ENCODE data around the gene SMC1A.

The SMC1A gene

DNA sequence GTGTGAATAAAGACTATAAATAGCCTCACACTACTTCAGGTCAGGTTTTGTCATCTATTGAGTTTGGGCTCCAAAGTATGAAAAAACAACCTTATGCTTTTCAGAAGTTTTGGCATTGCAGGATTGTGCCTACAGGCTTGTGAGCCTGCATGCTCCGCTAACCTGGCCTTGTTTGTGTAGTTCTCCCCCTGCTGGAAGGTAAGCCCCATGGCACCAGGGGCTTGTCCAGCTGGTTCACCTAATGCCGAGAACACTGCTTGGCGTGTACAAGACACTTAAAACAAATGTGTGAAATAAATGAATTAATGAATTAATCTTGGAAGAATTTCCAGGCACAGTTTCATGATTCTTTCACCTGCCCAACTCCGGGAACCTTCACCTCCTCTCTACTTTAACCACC lies 13.5 kb upstream of the SMC1A start:
- Histone ChIP-seq H3K27ac (ENCODE audit: low read depth, low read length) (no peak overlapping the region), H3K27me3 (ENCODE audit: insufficient read depth, low read length) (no peaks in the 10 kb centered on the region), H3K4me1 (ENCODE audit: control insufficient read depth in 1 of 2, insufficient read depth in 2 of 2, low read length in 2 of 2) (peaks cover 5 to 6% of the 10 kb centered on the region in 2 experiments), H4K91ac (ENCODE audit: low read depth, low read length) (no peak overlapping the region), H2BK120ac (ENCODE audit: insufficient read depth, low read length, poor library complexity) (no peak overlapping the region), H3K4ac (ENCODE audit: low read depth, low read length) (no peak overlapping the region), H3K9me3 (ENCODE audit: insufficient read depth, low read depth, low read length) (no peaks in the 10 kb centered on the region), H3K14ac (ENCODE audit: low read length) (no peak overlapping the region), H3K79me1 (ENCODE audit: low read length) (no peaks in the 10 kb centered on the region), H2BK12ac (ENCODE audit: low read length) (no peak overlapping the region), H2AK5ac (ENCODE audit: low read length) (no peak overlapping the region), H4K12ac (ENCODE audit: low read depth, low read length) (no peak overlapping the region), H3K4me2 (ENCODE audit: low read length) (no peak overlapping the region), H2AFZ (ENCODE audit: insufficient read depth, low read length, poor library complexity) (no peak overlapping the region), H3K4me3 (ENCODE audit: low read depth, low read length) (no peak overlapping the region), H4K8ac (ENCODE audit: low read depth, low read length) (no peak overlapping the region), H3K23ac (ENCODE audit: low read length) (no peak overlapping the region), H3K9ac (ENCODE audit: low read length) (no peak overlapping the region), H3K18ac (ENCODE audit: low read length) (no peak overlapping the region), H3K36me3 (ENCODE audit: control insufficient read depth in 1 of 2, insufficient read depth in 2 of 2, low read length in 2 of 2) (peaks cover 10 to 12% of the 10 kb centered on the region in 2 experiments), H2BK5ac (ENCODE audit: low read depth, low read length, poor library complexity) (no peak overlapping the region), H3K79me2 (ENCODE audit: control insufficient read depth, insufficient read depth, low read length, poor library complexity) (peaks cover 4% of the 10 kb centered on the region)
- peak; percentile 50 to 90 for DNase-seq
- no CpG with 5 or more reads among the region's 4 CpGs for WGBS (ENCODE audit: extremely low coverage, insufficient coverage, insufficient read length)

DNA sequence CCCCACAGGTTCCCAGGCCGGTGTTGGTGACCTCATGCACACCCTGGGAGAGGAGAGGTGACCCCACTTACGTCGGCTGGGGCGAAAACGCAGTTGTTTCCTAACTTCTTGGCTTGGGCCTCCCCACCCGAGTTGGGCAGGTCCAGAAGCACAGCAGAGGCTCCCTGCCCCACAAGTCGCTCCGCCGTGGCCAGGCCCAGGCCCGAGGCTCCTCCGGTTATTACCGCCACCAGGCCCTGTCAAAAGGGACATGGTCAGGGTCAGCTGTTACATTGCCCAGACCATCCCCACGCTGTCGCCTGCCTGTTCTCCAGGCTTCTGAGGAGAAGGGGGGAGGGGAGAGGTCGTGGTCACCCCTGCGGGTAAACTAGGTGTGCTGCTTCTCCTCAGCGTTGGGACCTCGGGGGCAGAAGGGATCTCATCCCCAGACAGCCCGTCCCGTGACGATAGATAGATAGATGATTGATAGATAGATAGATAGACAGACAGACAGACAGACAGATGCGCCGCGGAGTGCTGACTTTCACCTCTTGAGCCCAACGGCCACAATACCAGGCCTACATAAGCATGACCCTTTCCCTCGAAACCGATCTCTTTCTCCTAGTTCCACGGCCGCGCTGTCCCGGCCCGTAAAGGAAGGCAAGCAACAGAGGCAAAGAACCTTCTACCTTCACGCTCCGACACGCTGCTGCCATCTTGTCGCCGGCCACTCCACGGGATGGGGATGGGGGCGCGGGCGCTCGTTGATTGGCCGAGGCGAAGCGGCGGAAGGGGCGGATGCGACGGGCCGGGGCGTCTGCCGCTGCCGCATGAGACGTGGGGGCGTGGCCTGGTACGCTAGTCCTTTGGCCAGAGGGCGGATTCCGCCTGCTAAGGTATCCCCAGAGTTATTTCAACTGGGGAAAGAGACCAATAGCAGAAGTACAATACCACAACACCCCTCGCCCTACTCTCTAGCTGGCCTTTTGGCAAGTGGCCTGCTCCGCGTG lies 11.5 kb upstream of the SMC1A start, which contains the start of gene HSD17B10:
Gene HSD17B10, minus strand, starts transcription at position 720 of the 989 bp plus-strand sequence. Its CDS starts 25 bp downstream, at position 695.
- Histone ChIP-seq H3K9me3 (ENCODE audit: insufficient read depth, low read depth, low read length) (no peaks in the 10 kb centered on the region), H4K91ac (ENCODE audit: low read depth, low read length) (peak within 1 kb of the TSS; percentile 34), H3K79me1 (ENCODE audit: low read length) (no peaks in the 10 kb centered on the region)

DNA sequence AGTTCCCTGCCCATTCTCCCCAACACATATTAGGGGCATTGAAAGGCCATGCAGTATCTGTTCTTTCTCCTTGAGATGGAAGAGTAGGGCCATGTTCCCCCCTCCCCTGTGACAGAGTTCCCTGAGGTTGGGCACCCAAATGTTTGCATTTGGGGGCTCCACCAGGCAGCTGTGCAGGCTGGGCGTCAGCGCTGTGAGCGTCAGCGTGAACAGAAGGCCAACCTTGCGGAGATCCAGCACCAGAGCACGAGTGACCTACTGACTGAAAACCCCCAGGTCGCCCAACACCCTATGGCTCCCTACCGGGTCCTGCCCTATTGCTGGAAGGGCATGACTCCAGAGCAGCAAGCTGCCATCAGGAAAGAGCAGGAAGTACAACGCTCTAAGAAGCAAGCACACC lies 7.8 kb upstream of the SMC1A start:
- no peak overlapping the region for H2AK5ac ChIP-seq (ENCODE audit: low read length)
- peaks cover 12 to 25% of the 10 kb centered on the region in 2 experiments for H3K36me3 ChIP-seq (ENCODE audit: control insufficient read depth in 1 of 2, insufficient read depth in 2 of 2, low read length in 2 of 2)
- no peak overlapping the region for H3K4me2 ChIP-seq (ENCODE audit: low read length)
- no peak overlapping the region for H4K8ac ChIP-seq (ENCODE audit: low read depth, low read length)
- H3K18ac ChIP-seq (ENCODE audit: low read length) = no peak overlapping the region
- H2BK120ac ChIP-seq (ENCODE audit: insufficient read depth, low read length, poor library complexity) = no peak overlapping the region
- H3K79me2 ChIP-seq (ENCODE audit: control insufficient read depth, insufficient read depth, low read length, poor library complexity) = peaks cover 4% of the 10 kb centered on the region
- no peak overlapping the region for H2BK5ac ChIP-seq (ENCODE audit: low read depth, low read length, poor library complexity)
- no peak overlapping the region for H4K91ac ChIP-seq (ENCODE audit: low read depth, low read length)
- H3K9ac ChIP-seq (ENCODE audit: low read length) = no peak overlapping the region
- no peaks in the 10 kb centered on the region for H3K79me1 ChIP-seq (ENCODE audit: low read length)
- H3K14ac ChIP-seq (ENCODE audit: low read length) = no peak overlapping the region
- no peak overlapping the region for H3K4me3 ChIP-seq (ENCODE audit: low read depth, low read length)
- peaks cover 4 to 5% of the 10 kb centered on the region in 2 experiments for H3K4me1 ChIP-seq (ENCODE audit: control insufficient read depth in 1 of 2, insufficient read depth in 2 of 2, low read length in 2 of 2)
- WGBS (ENCODE audit: extremely low coverage, insufficient coverage, insufficient read length) = no CpG with 5 or more reads among the region's 9 CpGs
- no peak overlapping the region for H3K4ac ChIP-seq (ENCODE audit: low read depth, low read length)
- no peak overlapping the region for H2BK12ac ChIP-seq (ENCODE audit: low read length)
- DNase-seq = no peak
- no peak overlapping the region for H2AFZ ChIP-seq (ENCODE audit: insufficient read depth, low read length, poor library complexity)
- no peak overlapping the region for H3K27ac ChIP-seq (ENCODE audit: low read depth, low read length)
- H3K9me3 ChIP-seq (ENCODE audit: insufficient read depth, low read depth, low read length) = no peaks in the 10 kb centered on the region
- H4K12ac ChIP-seq (ENCODE audit: low read depth, low read length) = no peak overlapping the region
- no peaks in the 10 kb centered on the region for H3K27me3 ChIP-seq (ENCODE audit: insufficient read depth, low read length)
- no peak overlapping the region for H3K23ac ChIP-seq (ENCODE audit: low read length)

More for the DNA sequence above, 11.5 kb upstream of the SMC1A start, which contains the start of gene HSD17B10:
- no peak within 1 kb of the TSS for H2AK5ac ChIP-seq (ENCODE audit: low read length)
- no peak within 1 kb of the TSS for H3K23ac ChIP-seq (ENCODE audit: low read length)
- no peak within 1 kb of the TSS for H2BK12ac ChIP-seq (ENCODE audit: low read length)
- peaks cover 12 to 25% of the 10 kb centered on the region in 2 experiments for H3K36me3 ChIP-seq (ENCODE audit: control insufficient read depth in 1 of 2, insufficient read depth in 2 of 2, low read length in 2 of 2)
- no peak within 1 kb of the TSS for H2BK120ac ChIP-seq (ENCODE audit: insufficient read depth, low read length, poor library complexity)
- peaks cover 4 to 5% of the 10 kb centered on the region in 2 experiments for H3K4me1 ChIP-seq (ENCODE audit: control insufficient read depth in 1 of 2, insufficient read depth in 2 of 2, low read length in 2 of 2)
- H4K12ac ChIP-seq (ENCODE audit: low read depth, low read length) = peak within 1 kb of the TSS; percentile 84
- no peaks in the 10 kb centered on the region for H3K27me3 ChIP-seq (ENCODE audit: insufficient read depth, low read length)
- no peak within 1 kb of the TSS for H3K14ac ChIP-seq (ENCODE audit: low read length)
- no peak within 1 kb of the TSS for H3K4ac ChIP-seq (ENCODE audit: low read depth, low read length)
- H3K27ac ChIP-seq (ENCODE audit: low read depth, low read length) = peak within 1 kb of the TSS; percentile 26
- H3K9ac ChIP-seq (ENCODE audit: low read length) = peak within 1 kb of the TSS; percentile 36
- H3K4me2 ChIP-seq (ENCODE audit: low read length) = peak within 1 kb of the TSS; percentile 73
- H3K4me3 ChIP-seq (ENCODE audit: low read depth, low read length) = peak within 1 kb of the TSS; percentile 87
- H3K18ac ChIP-seq (ENCODE audit: low read length) = peak within 1 kb of the TSS; percentile 38
- WGBS (ENCODE audit: extremely low coverage, insufficient coverage, insufficient read length) = no CpG with 5 or more reads among the region's 61 CpGs
- H2AFZ ChIP-seq (ENCODE audit: insufficient read depth, low read length, poor library complexity) = peak within 1 kb of the TSS; percentile 86
- peaks cover 4% of the 10 kb centered on the region for H3K79me2 ChIP-seq (ENCODE audit: control insufficient read depth, insufficient read depth, low read length, poor library complexity)
- H2BK5ac ChIP-seq (ENCODE audit: low read depth, low read length, poor library complexity) = peak within 1 kb of the TSS; percentile 39
- peak; percentile 83 to 93 for DNase-seq
- H4K8ac ChIP-seq (ENCODE audit: low read depth, low read length) = peak within 1 kb of the TSS; percentile 76

DNA sequence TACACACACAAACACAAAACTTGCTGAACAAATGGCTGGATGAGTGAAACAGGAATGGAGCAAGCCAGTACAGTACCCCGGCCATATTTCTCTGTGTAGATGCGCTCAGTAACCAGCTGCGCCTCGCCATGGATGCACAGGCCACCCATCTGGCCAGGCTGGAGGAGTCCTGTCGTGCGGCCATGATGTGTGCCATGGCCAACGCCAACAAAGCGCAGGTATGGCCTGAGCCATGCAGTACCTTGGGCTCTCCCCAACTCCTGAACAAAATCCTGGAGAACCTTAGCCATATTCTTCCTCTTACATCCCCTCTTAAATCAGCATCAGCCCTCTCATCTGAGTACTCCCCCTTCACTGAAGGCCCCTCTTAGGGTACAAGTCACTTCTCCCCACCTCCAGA lies 7.3 kb upstream of the SMC1A start:
- no peak overlapping the region for H2BK120ac ChIP-seq (ENCODE audit: insufficient read depth, low read length, poor library complexity)
- H3K4ac ChIP-seq (ENCODE audit: low read depth, low read length) = no peak overlapping the region
- no peaks in the 10 kb centered on the region for H3K27me3 ChIP-seq (ENCODE audit: insufficient read depth, low read length)
- no peak overlapping the region for H2AK5ac ChIP-seq (ENCODE audit: low read length)
- peaks cover 4 to 5% of the 10 kb centered on the region in 2 experiments for H3K4me1 ChIP-seq (ENCODE audit: control insufficient read depth in 1 of 2, insufficient read depth in 2 of 2, low read length in 2 of 2)
- H4K12ac ChIP-seq (ENCODE audit: low read depth, low read length) = no peak overlapping the region
- H3K79me1 ChIP-seq (ENCODE audit: low read length) = no peaks in the 10 kb centered on the region
- H3K4me3 ChIP-seq (ENCODE audit: low read depth, low read length) = no peak overlapping the region
- no peak overlapping the region for H2BK12ac ChIP-seq (ENCODE audit: low read length)
- no peak for DNase-seq
- H3K23ac ChIP-seq (ENCODE audit: low read length) = no peak overlapping the region
- H3K18ac ChIP-seq (ENCODE audit: low read length) = no peak overlapping the region
- H2AFZ ChIP-seq (ENCODE audit: insufficient read depth, low read length, poor library complexity) = no peak overlapping the region
- H3K9me3 ChIP-seq (ENCODE audit: insufficient read depth, low read depth, low read length) = no peaks in the 10 kb centered on the region
- no peak overlapping the region for H3K4me2 ChIP-seq (ENCODE audit: low read length)
- H4K91ac ChIP-seq (ENCODE audit: low read depth, low read length) = no peak overlapping the region
- H3K9ac ChIP-seq (ENCODE audit: low read length) = no peak overlapping the region
- H3K27ac ChIP-seq (ENCODE audit: low read depth, low read length) = no peak overlapping the region
- H4K8ac ChIP-seq (ENCODE audit: low read depth, low read length) = no peak overlapping the region
- H3K79me2 ChIP-seq (ENCODE audit: control insufficient read depth, insufficient read depth, low read length, poor library complexity) = peaks cover 4% of the 10 kb centered on the region
- no peak overlapping the region for H2BK5ac ChIP-seq (ENCODE audit: low read depth, low read length, poor library complexity)
- no CpG with 5 or more reads among the region's 8 CpGs for WGBS (ENCODE audit: extremely low coverage, insufficient coverage, insufficient read length)
- no peak overlapping the region for H3K14ac ChIP-seq (ENCODE audit: low read length)
- peaks cover 12 to 25% of the 10 kb centered on the region in 2 experiments for H3K36me3 ChIP-seq (ENCODE audit: control insufficient read depth in 1 of 2, insufficient read depth in 2 of 2, low read length in 2 of 2)
